LNCAP (cell line): ENCODE measurements around the gene RTN3.

ENCODE experiments used
- CTCF ChIP-seq: fragments of 450-650 bp; IDR thresholded peaks from 2 replicates; pipeline ENCODE4 v1.5.1; 2017; ENCODE audit warnings: mild to moderate bottlenecking

The RTN3 gene

GRCh38 chr11:63681321-63682065, at the start of gene RTN3:
Gene RTN3, plus strand, starts transcription at chr11:63681500. Its CDS starts 137 bp downstream, at chr11:63681637.
- TF ChIP-seq CTCF: no peak

GRCh38 chr11:63635762-63636465, 45.4 kb upstream of the RTN3 start:
- peak; percentile 83 for TF ChIP-seq CTCF

GRCh38 chr11:63639199-63639832, 42.0 kb upstream of the RTN3 start:
- peak; percentile 54 for TF ChIP-seq CTCF

GRCh38 chr11:63641727-63642126, 39.6 kb upstream of the RTN3 start:
- TF ChIP-seq CTCF: peak; percentile 12; the same call in 1 of the 2 replicates

- no peak for TF ChIP-seq CTCF
Observed at GRCh38 chr11:63643205-63643604, 38.1 kb upstream of the RTN3 start.

GRCh38 chr11:63652671-63653070, 28.6 kb upstream of the RTN3 start:
- no peak for TF ChIP-seq CTCF

GRCh38 chr11:63660972-63661371, 20.3 kb upstream of the RTN3 start:
- TF ChIP-seq CTCF: no peak
